ENCODE measurements around the gene PWWP2A. TPM values are rescaled to one million over a fixed set of nuclear protein-coding genes. Genes with fewer than 3 reads are reported as not detected.

Gene PWWP2A
- total RNA-seq, 1 donor, result 26.8 TPM

GRCh38 chr5:160079753-160080152 lies 39.5 kb downstream of the PWWP2A start:
- H3K4me1 ChIP-seq (ENCODE audit: insufficient read depth, low read length), result peaks cover 26% of the 10 kb centered on the region
- no peaks in the 10 kb centered on the region for H3K27me3 ChIP-seq (ENCODE audit: insufficient read depth, low read length)
- no peak overlapping the region for H3K4me3 ChIP-seq (ENCODE audit: insufficient read depth, low read length)
- DNase-seq (ENCODE audit: insufficient read length, low spot score, missing footprints), result no peak
- H3K36me3 ChIP-seq (ENCODE audit: insufficient read depth, low read length), result peaks cover 4% of the 10 kb centered on the region
- H3K4me2 ChIP-seq (ENCODE audit: insufficient read depth, low read length), result no peak overlapping the region
- peaks cover 3% of the 10 kb centered on the region for H4K20me1 ChIP-seq (ENCODE audit: insufficient read depth, low read length)
- no peak overlapping the region for H3K27ac ChIP-seq (ENCODE audit: low read depth, low read length)
- H3K79me2 ChIP-seq (ENCODE audit: insufficient read depth, low read length), result no peaks in the 10 kb centered on the region
- no peak overlapping the region for H2AFZ ChIP-seq (ENCODE audit: low read length)
- no peaks in the 10 kb centered on the region for H3K9me3 ChIP-seq (ENCODE audit: low read depth, low read length)
- no peak for TF ChIP-seq CTCF (IDR thresholded peaks at IDR 0.05; ENCODE audit: extremely low read depth, low read depth, low read length)

GRCh38 chr5:160076997-160077396 lies 42.3 kb downstream of the PWWP2A start:
- H3K27ac ChIP-seq (ENCODE audit: low read depth, low read length), result no peak overlapping the region
- H3K4me1 ChIP-seq (ENCODE audit: insufficient read depth, low read length), result peaks cover 2% of the 10 kb centered on the region
- H2AFZ ChIP-seq (ENCODE audit: low read length), result no peak overlapping the region
- H3K4me2 ChIP-seq (ENCODE audit: insufficient read depth, low read length), result no peak overlapping the region
- H3K27me3 ChIP-seq (ENCODE audit: insufficient read depth, low read length), result no peaks in the 10 kb centered on the region
- H3K36me3 ChIP-seq (ENCODE audit: insufficient read depth, low read length), result peaks cover 4% of the 10 kb centered on the region
- TF ChIP-seq CTCF (IDR thresholded peaks at IDR 0.05; ENCODE audit: extremely low read depth, low read depth, low read length), result no peak
- DNase-seq (ENCODE audit: insufficient read length, low spot score, missing footprints), result no peak
- no peaks in the 10 kb centered on the region for H3K9me3 ChIP-seq (ENCODE audit: low read depth, low read length)
- no peaks in the 10 kb centered on the region for H3K79me2 ChIP-seq (ENCODE audit: insufficient read depth, low read length)
- H3K4me3 ChIP-seq (ENCODE audit: insufficient read depth, low read length), result no peak overlapping the region
- H4K20me1 ChIP-seq (ENCODE audit: insufficient read depth, low read length), result no peaks in the 10 kb centered on the region

GRCh38 chr5:160075073-160075472 lies 44.2 kb downstream of the PWWP2A start:
- TF ChIP-seq CTCF (IDR thresholded peaks at IDR 0.05; ENCODE audit: extremely low read depth, low read depth, low read length), result no peak
- DNase-seq (ENCODE audit: insufficient read length, low spot score, missing footprints), result no peak

GRCh38 chr5:160071916-160072315 lies 47.3 kb downstream of the PWWP2A start:
- no peaks in the 10 kb centered on the region for H4K20me1 ChIP-seq (ENCODE audit: insufficient read depth, low read length)
- TF ChIP-seq CTCF (IDR thresholded peaks at IDR 0.05; ENCODE audit: extremely low read depth, low read depth, low read length), result no peak
- no peaks in the 10 kb centered on the region for H3K9me3 ChIP-seq (ENCODE audit: low read depth, low read length)
- H3K79me2 ChIP-seq (ENCODE audit: insufficient read depth, low read length), result no peaks in the 10 kb centered on the region
- no peak for DNase-seq (ENCODE audit: insufficient read length, low spot score, missing footprints)
- H3K27ac ChIP-seq (ENCODE audit: low read depth, low read length), result no peak overlapping the region
- H3K4me3 ChIP-seq (ENCODE audit: insufficient read depth, low read length), result no peak overlapping the region
- H2AFZ ChIP-seq (ENCODE audit: low read length), result no peak overlapping the region
- no peaks in the 10 kb centered on the region for H3K4me1 ChIP-seq (ENCODE audit: insufficient read depth, low read length)
- no peak overlapping the region for H3K4me2 ChIP-seq (ENCODE audit: insufficient read depth, low read length)
- peaks cover 7% of the 10 kb centered on the region for H3K36me3 ChIP-seq (ENCODE audit: insufficient read depth, low read length)
- H3K27me3 ChIP-seq (ENCODE audit: insufficient read depth, low read length), result no peaks in the 10 kb centered on the region

More at GRCh38 chr5:160075073-160075472, 44.2 kb downstream of the PWWP2A start:
- Histone ChIP-seq H3K9me3 (ENCODE audit: low read depth, low read length) (no peaks in the 10 kb centered on the region), H4K20me1 (ENCODE audit: insufficient read depth, low read length) (no peaks in the 10 kb centered on the region), H3K4me3 (ENCODE audit: insufficient read depth, low read length) (no peak overlapping the region), H3K27me3 (ENCODE audit: insufficient read depth, low read length) (no peaks in the 10 kb centered on the region), H3K4me2 (ENCODE audit: insufficient read depth, low read length) (no peak overlapping the region), H2AFZ (ENCODE audit: low read length) (no peak overlapping the region), H3K4me1 (ENCODE audit: insufficient read depth, low read length) (no peaks in the 10 kb centered on the region), H3K36me3 (ENCODE audit: insufficient read depth, low read length) (peaks cover 4% of the 10 kb centered on the region), H3K79me2 (ENCODE audit: insufficient read depth, low read length) (no peaks in the 10 kb centered on the region), H3K27ac (ENCODE audit: low read depth, low read length) (no peak overlapping the region)
